ENCODE measurements around the gene ATRAID.

The ATRAID gene

DNA sequence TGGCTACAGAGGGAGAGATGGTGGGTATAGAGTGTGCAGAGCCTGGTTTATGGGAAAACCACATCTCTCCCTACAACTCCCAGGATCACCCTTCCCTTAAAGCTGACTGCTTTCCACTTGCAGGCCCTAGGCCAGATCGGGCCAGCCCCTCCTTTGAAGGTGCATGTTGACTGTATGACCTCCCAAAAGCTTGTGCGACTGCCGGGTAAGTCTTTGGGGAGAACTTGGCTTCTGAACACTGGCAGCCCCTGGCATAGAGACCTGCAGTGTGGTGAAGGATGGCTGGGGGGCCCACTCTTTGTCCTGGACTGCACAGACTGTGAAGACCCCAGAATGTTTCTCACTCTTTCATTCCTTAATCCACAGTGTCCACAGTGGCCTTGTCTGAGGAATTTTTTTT lies 24.8 kb downstream of the ATRAID start:
- no peak overlapping the region for H3K4me3 ChIP-seq (ENCODE audit: low read length)
- TF ChIP-seq, protein P1, sequence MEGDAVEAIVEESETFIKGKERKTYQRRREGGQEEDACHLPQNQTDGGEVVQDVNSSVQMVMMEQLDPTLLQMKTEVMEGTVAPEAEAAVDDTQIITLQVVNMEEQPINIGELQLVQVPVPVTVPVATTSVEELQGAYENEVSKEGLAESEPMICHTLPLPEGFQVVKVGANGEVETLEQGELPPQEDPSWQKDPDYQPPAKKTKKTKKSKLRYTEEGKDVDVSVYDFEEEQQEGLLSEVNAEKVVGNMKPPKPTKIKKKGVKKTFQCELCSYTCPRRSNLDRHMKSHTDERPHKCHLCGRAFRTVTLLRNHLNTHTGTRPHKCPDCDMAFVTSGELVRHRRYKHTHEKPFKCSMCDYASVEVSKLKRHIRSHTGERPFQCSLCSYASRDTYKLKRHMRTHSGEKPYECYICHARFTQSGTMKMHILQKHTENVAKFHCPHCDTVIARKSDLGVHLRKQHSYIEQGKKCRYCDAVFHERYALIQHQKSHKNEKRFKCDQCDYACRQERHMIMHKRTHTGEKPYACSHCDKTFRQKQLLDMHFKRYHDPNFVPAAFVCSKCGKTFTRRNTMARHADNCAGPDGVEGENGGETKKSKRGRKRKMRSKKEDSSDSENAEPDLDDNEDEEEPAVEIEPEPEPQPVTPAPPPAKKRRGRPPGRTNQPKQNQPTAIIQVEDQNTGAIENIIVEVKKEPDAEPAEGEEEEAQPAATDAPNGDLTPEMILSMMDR (conservative IDR thresholded peaks at IDR 0.05; ENCODE audit: low read length), result no peak
- no peak for DNase-seq (ENCODE audit: low read depth)

DNA sequence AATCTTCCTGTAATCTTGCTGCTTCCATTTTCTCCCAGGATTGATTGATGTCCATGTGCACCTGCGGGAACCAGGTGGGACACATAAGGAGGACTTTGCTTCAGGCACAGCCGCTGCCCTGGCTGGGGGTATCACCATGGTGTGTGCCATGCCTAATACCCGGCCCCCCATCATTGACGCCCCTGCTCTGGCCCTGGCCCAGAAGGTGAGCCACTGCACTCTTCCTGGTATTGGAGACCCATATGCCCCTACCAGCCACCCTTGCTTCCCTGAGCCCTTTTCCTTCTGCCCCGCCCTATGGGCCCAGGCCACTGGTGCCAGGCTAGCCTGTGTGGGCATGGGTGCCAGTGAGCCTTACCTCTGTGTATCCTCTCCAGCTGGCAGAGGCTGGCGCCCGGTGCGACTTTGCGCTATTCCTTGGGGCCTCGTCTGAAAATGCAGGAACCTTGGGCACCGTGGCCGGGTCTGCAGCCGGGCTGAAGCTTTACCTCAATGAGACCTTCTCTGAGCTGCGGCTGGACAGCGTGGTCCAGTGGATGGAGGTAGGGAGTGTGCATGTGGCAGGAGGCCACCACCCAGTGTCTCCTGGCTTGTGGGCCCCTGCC lies 25.6 kb downstream of the ATRAID start:
- TF ChIP-seq, protein P1 (conservative IDR thresholded peaks at IDR 0.05; ENCODE audit: low read length), result no peak
- DNase-seq (ENCODE audit: low read depth), result no peak
- H3K4me3 ChIP-seq (ENCODE audit: low read length), result no peak overlapping the region

DNA sequence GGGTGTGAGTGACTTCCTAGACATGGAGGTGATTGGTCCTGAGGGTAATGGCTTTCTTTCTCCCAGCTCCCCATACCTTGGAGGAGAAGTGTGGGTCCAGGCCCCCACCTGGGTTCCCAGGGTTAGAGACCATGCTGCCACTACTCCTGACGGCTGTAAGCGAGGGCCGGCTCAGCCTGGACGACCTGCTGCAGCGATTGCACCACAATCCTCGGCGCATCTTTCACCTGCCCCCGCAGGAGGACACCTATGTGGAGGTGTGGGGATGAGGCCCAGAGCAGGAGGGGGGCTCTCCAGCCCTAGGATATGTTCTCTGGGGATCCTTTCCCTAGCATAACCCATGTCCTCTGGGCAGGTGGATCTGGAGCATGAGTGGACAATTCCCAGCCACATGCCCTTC lies 27.1 kb downstream of the ATRAID start:
- no peak for DNase-seq (ENCODE audit: low read depth)
- H3K4me3 ChIP-seq (ENCODE audit: low read length), result no peak overlapping the region
- TF ChIP-seq, protein P1 (conservative IDR thresholded peaks at IDR 0.05; ENCODE audit: low read length), result no peak

DNA sequence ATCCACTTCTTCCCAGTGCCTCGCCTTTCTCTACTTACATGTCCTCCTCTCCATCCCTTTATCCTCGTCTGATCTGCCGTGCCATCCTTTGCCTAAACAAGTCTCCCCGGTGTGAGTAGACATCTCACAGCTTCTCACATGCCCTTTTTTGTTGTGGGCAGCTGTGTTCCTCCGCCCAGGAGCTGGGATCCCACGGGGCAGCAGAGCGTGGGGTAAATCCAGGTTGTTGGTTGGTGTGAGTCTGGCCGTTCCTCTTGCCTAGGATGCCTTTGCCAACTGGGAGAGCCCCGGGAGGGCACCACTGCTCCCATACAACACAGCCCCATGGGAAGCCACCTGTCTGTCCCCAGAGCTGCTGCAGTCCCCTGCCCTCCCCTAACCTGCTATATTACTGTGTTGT lies 28.6 kb downstream of the ATRAID start:
- DNase-seq (ENCODE audit: low read depth), result no peak
- TF ChIP-seq, protein P1 (conservative IDR thresholded peaks at IDR 0.05; ENCODE audit: low read length), result no peak
- H3K4me3 ChIP-seq (ENCODE audit: low read length), result no peak overlapping the region

DNA sequence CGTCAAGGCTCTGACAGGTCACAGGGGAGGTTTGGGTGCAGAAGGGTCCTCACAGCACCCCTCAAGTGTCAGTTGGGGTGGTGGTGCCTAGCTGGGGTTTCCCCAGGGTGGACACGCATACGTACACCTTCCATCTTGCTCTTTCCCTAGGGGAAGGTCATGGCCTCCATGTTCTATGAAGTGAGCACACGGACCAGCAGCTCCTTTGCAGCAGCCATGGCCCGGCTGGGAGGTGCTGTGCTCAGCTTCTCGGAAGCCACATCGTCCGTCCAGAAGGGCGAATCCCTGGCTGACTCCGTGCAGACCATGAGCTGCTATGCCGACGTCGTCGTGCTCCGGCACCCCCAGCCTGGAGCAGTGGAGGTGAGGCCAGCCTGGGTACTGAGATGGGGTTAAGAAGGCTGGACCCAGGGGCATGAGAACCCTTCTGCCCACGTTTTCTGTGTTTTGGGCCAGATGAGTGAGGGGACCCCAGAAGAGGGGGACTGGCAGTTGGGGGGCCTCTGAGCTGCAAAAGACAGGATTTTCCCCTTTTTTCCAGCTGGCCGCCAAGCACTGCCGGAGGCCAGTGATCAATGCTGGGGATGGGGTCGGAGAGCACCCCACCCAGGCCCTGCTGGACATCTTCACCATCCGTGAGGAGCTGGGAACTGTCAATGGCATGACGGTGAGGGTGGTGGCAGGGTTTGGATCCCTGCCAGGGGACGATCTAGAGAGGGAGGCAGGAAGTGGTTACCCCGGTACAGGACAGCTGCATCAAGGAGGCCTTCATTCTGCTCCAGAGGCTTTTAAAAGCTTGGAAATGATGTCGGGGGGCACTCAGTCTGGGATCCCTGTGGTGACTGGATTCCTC lies 30.1 kb downstream of the ATRAID start:
- no peak for DNase-seq (ENCODE audit: low read depth)
- no peak overlapping the region for H3K4me3 ChIP-seq (ENCODE audit: low read length)
- TF ChIP-seq, protein P1 (conservative IDR thresholded peaks at IDR 0.05; ENCODE audit: low read length), result no peak

DNA sequence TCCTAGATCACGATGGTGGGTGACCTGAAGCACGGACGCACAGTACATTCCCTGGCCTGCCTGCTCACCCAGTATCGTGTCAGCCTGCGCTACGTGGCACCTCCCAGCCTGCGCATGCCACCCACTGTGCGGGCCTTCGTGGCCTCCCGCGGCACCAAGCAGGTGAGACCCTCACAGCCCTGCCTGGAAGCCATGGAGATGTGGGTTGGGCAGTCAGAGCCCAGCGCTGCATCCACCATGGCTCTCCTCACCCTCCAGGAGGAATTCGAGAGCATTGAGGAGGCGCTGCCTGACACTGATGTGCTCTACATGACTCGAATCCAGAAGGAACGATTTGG lies 30.7 kb downstream of the ATRAID start:
- DNase-seq (ENCODE audit: low read depth), result no peak
- no peak overlapping the region for H3K4me3 ChIP-seq (ENCODE audit: low read length)
- TF ChIP-seq, protein P1 (conservative IDR thresholded peaks at IDR 0.05; ENCODE audit: low read length), result no peak
